GM18951 (cell line): Measurements from ENCODE around the gene CLNK.
"Not testable (repeated sequence)": the region's sequence is repeated elsewhere in the genome, so short reads cannot be mapped to it uniquely, and the experiment has no call there.

ENCODE experiments used
- POLR2A ChIP-seq: IDR thresholded peaks from 4 replicates; pipeline ENCODE4 v1.6.1; 2011; ENCODE audit warnings: mild to moderate bottlenecking; ENCODE audit not compliant: insufficient read length, insufficient read depth; ENCODE audit errors: extremely low read depth
- in situ Hi-C: fragments of 300-500 bp; cut with MboI; formaldehyde crosslinking; loops from one replicate; pipeline ENCODE4 v1.12.0; 2022; ENCODE audit warnings: low sequenced_read_pairs, mixed read lengths, inconsistent platforms; ENCODE audit not compliant: unreplicated experiment

The CLNK gene

DNA sequence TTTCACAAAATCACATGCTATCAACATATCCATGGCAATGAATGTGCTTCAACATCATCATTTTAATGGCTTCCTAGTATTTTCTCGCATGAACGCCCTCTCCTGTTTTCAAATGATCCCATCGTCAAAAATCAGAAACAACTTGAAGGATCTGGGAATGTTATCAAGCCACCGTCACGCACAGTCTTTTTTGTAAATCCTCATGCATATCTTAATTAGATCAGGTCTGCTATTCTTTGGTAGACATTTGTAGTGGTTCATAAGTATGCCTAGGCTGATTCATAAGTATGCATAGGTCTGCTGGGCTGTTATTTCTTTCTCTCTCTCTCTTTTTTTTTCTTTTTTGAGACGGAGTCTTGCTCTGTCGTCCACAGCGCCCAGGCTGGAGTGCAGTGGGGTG, 101.6 kb downstream of the CLNK start:
- no peak for TF ChIP-seq POLR2A
- in situ Hi-C loops, result loop anchor here (10.0 kb wide), 1 partner anchor 852 kb away; no protein-coding TSS in a partner anchor

DNA sequence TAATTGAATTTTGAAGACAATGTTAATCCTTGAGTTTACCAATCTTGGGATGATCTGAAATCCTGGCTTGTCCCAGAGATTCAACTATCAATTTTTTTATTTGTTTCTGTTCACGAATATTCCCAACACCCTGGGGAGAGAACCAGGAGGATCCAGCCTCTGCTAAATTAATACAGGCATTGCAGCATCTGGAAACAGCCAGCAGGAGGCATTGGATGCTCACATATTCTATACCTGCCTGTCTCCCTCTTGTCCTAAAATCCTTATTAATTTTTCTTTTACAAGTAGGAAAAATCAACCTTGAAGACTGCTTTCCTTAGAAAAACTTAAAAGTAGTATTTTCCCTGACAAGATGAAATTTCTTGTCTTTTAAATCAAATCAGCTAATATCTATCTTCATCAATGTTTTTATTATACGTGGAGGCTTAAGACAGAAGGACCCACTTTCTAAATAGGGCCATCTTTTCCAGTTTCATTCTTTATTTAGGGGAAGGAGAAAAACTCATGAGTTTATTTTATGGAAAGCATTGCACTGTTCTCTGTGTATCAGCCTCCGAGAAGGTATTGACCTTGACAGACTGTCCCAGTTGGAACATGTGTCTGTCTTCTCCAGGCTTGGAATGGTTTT, 102.4 kb downstream of the CLNK start:
- no peak for TF ChIP-seq POLR2A
- in situ Hi-C loops, result loop anchor here (10.0 kb wide), 1 partner anchor 853 kb away; no protein-coding TSS in a partner anchor

DNA sequence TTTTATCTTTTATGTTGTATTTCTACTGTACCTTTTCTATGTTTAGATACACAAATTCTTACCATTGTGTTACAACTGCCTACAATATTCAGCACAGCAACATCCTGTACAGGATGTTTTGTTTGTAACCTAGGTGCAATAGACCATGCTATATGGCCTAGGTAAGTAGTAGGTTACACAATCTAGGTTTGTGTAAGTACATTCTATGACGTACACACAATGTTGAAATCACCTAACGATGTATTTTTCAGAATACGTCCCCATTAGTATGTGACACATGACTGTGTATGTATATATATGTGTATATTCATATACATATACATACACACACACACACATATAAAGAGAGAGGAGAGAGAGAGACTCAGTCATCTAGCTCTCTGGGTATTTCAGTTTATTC, 103.5 kb downstream of the CLNK start:
- TF ChIP-seq POLR2A, result no peak
- in situ Hi-C loops, result loop anchor here (10.0 kb wide), 1 partner anchor 854 kb away; no protein-coding TSS in a partner anchor

DNA sequence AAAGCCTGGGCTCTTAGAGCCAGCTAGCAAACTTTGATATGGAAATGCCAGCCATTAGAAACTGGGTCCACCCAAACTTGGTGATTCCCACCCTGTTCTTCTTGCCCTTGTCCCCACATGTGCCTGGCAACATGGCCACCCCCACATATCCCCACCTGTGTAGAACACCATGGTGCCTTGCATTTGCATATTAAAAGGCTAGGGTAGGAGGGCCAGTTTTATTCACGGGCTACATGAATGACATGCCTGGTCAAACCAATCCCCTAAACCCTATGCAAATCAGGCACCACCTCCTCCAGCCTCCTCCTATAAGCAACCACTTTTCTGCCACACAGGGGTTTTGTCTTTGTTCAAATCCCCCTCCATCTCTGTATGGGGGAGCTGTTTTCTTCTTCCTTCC, 104.9 kb downstream of the CLNK start:
- TF ChIP-seq POLR2A, result no peak
- in situ Hi-C loops, result loop anchor here (10.0 kb wide), 1 partner anchor 855 kb away; no protein-coding TSS in a partner anchor

DNA sequence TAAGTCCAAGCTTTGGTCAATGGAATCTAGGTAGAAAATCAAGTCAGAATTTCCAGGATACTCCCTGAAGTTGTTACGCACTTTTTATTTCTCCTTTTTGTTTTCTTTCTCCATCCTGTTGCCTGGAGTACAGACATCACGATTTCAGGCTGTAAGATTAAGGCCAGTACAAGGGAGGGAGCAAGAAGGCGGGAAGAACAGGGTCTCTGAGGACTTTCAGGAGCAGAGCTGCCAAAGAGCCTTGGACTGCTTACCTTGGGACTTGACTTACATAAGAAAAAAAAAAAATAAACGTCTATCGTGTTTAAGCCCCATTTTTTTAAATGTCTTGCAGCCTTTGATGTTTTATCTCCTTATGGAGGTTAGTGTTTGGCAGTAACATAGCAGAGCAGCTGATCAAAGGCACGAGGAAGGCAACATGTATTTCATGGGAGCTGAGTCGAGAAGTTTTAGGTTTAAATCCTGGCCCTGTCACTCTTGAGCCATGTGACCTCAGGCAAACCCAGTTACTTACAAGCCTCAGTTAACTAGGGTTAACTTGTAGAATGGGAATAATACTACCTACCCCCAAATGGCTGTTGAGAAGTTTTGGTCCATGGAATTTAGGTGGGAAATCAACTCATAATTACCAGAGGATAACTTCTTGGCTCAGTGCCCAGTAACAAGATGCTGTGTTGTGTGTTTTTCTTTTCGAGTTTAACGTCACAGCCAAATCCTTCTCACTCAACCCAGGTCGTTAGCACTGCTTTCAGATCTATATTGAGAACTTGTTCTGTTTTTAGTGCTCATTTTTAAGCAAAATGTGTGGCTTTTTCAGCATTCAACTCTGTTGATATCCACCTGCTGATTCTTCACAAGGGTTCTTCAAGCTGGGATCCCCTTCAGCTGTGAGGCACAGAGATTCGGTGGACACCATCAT, 106.8 kb downstream of the CLNK start:
- TF ChIP-seq POLR2A, result no peak
- in situ Hi-C loops, result no loop called here

DNA sequence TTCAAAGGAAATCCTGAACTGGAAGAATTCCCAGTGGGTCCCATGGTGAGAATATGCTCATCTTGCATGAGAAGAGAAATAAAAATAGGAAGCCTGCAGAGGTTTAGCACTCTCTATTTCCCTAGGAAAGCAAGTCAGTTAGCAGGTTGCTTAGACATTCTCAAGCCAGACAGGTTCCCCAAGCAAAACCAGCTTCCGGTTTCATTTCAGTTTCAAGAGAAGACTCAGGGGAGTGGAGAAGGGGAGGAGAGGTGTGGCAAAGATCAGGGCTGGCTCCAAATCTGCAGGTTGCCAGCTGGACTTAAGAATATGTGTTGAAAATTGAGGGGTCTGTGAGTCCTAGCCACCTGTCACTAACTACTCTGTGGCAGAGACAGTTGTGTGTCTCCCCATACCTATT, 107.5 kb downstream of the CLNK start:
- no peak for TF ChIP-seq POLR2A

DNA sequence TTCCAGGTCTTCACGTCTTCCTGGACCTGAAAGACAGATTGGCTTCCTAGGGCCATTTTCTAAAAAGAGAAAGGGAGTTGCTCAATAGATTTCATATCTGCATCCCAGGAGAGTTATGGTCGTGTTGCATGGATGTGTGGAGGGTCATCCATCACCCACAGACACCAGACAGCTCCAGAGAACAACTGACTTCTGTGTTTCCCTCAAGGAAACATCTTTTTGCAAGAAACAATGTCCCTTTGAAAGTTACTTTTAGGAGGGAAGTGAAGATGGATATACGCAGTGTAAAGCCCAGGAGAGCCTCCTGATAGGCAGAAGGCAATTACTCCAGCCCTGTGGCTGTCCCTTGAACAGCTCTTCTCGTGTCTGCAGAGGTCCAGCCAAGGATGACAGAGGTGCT, 108.3 kb downstream of the CLNK start:
- in situ Hi-C loops, result no loop called here
- no peak for TF ChIP-seq POLR2A

More for the DNA sequence above, 107.5 kb downstream of the CLNK start:
- in situ Hi-C loops, result no loop called here

DNA sequence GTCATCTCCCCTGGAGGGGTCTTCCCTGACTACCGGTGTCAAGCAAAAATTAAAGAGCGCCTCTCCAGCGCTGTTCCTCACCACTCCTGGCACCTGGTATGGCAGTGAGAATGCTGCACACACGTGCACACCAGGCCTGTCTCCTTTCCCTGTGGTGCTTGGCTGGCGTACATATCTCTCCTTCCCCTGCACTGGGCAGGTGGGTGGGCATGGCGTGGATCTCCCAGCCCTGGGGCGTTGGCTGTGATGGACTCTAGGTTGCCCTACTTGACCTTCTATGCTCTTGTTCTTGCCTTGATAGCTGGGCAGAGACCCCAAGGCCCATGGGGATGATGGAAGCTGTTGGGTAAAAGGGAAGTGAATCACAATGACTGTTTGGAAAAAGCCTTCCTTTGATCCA, 109.2 kb downstream of the CLNK start:
- TF ChIP-seq POLR2A, result no peak
- in situ Hi-C loops, result no loop called here

DNA sequence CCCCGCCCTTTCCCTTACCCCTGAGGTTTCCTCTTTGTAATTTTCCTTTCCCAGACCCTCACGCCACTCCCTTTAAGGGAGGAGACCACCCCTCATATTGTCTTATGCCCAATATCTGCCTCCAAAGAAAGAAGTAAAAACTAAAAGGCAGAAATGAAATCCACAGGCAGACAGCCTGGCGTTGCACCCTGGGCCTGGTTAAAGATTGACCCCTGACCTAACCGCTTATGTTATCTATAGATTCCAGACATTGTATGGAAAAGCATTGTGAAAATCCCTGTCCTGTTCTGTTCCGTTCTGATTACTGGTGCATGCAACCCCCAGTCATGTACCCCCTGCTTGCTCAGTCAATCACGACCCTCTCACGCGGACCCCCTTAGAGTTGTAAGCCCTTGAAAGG, 110.0 kb downstream of the CLNK start:
- in situ Hi-C loops, result not testable (repeated sequence)

DNA sequence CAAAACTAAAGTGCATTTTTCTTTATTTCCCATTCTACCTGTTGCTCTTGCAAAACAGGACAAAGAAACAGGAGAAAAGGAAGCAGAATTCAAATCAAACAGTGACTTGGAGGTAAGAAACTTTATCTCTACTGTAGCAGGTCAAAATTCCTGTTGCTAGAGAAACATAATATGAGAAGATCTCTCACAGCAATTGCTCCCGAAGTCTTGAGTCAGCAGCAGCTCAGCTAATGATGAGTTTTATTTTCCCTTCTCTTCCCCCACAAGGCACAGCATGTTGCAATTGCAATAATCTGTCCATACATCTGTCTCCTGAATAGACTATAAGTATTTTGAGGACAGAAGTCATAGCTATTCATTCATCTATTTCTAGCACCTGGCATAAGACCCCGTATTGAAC, 112.7 kb downstream of the CLNK start:
- in situ Hi-C loops, result no loop called here
- TF ChIP-seq POLR2A, result no peak

DNA sequence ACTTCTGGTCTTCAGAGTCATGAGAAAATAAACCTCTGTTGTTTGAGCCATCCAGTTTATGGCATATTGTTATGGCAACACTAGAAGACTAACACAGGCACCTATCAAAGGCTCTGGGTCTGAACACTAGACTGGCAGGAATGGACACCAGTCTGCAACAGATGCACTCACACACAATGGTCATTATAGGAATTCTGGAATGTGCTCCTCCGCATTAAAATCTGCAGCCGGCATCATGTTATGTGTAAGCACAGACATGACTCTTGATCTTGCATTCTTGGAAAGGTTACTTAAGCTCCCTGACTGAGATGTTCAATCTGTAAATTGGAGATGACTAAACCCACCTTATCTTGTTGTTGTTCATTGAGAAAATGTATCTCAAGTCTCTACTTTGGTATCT, 115.1 kb downstream of the CLNK start:
- no peak for TF ChIP-seq POLR2A
- in situ Hi-C loops, result no loop called here

DNA sequence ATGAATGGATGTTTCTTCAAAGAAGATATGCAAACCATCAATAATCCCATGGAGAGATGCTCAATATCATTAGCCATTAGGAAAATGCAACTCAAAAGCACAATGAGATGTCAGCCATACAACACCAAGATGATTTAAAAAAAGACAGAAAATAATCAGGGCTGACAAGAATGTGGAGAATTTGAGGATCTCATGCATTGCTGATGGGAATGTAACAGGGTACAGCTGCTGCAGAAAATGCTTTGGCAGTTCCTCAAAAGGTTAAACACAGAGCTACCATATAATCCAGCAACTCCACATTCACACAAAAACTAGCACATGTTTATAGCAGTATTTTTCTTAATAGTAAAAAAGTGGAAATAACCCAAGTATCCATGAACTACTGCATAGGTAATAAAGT, 116.8 kb downstream of the CLNK start:
- TF ChIP-seq POLR2A, result no peak
- in situ Hi-C loops, result no loop called here

DNA sequence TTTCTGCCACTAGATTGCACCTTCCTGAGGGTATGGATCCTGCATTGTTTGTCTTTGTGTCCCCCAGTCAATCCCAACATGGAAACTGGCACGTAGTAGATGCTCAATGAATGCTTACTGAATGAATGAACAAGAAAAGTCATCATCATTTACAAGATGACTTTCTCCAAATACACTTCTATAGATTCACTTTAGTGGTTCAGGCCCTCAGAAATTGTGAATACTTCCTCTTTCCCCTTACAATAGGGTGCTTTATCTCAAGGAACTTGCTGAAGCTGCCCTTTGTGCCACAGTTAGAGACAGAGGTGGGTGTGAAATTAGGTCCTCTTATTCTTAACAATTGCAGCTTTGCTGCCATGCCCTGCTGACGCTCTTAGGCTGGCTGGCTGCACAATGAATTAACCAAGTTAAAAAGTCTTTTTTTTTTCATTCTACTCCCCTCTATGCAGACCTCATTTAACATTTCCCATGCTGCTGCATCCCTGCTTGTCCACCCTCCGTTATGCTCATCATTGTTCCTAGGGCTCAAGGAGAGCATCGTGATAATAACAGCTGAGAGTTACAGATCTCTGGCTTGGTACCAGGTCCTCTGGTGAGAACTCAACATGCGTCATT, 119.3 kb downstream of the CLNK start:
- in situ Hi-C loops, result no loop called here

More for the DNA sequence above, 119.3 kb downstream of the CLNK start:
- no peak for TF ChIP-seq POLR2A
